ENCODE results near the gene C10orf53. TPM values are rescaled to one million over a fixed set of nuclear protein-coding genes. Genes with fewer than 3 reads are reported as not detected.
"Not testable (repeated sequence)": the region's sequence is repeated elsewhere in the genome, so short reads cannot be mapped to it uniquely, and the experiment has no call there.

The C10orf53 gene
- polyA plus RNA-seq, 12 donors = 0.08 TPM; not detected in 11

DNA sequence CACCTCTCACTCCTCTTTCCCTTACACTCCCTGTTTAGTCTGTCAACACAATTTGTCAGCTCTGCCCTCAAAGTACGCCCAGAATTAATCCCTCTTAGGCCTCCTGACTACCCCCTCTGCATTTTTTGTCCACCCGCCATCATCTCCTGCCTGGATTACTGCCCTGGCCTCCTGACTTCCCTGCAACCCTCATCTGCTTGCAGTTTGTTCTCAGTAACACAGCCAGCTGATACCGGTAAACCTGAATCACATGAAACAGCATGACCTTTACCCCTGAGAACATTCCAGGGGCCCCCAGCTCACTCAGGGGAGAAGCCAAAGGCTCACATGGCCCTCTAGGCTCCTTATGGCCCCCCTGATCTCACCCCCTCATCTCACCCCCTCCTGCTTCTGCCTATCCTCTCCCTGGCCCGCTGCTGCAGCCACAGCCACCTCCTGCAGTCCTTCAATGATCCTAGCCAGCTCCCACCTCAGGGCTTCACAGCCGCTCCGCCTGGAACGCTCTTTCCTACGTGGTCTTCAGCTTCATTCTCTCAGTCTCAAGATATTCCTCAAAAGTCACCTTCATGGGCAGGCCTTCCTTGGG lies 8.9 kb downstream of the C10orf53 start:
- DNase-seq = no peak

DNA sequence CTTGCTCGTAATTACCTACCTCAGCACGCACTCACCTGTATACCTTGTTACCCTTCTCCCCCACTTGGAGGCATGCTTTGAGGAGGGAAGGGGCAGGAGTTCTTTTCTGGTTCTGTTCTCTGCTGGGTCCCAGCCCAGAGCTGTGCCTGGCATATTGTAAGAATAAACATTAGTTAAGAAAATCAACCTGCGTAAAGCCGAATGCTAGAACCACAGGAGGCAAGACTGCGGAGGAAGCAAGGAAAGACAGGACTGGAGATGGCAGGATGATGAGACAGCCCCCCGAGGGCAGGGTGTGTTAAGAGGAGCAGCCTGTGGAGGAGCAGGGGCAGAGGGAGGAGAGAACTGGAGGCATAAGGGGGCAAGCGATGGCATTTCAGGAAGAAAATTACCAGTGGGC lies 9.5 kb downstream of the C10orf53 start:
- DNase-seq = no peak

DNA sequence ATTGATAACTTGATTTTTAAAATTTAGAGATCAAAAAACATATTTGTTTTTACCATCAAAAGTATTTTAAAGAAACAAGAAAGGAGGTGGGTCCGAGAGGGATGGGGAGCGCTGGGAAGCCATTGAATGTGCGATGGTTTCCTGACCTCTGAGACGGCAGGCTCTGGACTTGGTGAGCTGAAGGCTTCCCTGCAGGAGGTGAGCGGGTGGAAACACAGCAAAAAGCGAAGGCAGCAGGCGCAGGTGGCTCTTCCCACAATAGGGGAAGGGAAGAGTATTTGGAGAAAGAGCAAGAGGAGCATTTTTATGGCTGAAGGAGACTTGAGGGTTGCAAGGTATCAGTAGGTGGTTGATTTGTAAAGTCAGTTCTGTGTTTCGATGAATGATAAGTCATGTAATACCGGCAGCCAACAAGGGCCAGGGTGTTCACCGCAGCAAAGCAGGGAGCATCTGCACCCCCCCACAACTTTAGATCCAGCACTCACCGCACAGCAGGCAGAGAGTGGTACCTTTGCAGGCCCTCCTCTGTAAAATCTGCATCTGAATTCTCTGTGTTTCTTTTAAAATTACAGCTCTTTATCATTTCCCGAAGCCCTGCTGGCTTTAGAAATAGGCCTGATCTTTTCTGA lies 10.5 kb downstream of the C10orf53 start:
- no peak for DNase-seq

DNA sequence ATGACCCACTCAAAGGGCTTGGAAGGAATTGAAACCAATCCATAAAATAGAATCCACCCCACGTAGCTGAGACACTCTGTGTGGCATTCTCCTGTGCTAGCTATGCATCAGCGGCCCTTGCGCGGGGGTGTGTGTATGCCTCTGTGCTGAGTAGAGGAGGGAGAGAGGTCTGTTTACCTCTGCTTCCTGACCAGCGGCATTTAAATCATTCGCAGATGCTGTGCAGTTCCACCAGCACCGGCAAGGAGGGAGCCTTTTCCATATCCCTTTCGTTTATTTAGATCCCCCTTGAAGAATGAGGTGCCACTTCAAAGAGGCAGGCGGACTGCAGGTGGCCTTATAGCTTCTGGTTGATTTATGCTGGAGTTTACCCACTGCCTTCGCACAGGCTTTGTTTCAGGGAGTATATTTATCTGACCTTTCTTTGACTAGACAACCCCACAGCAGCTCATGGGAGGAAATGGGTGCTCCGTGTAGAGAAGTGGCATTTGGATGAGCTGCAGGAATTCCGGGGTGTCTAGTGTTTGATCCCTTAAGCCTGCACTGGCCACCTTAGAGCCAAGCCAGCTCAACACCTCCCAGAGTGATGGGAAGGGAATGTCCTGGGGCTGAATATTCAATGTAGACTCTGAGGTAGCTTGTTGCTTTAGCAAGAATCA lies 11.4 kb downstream of the C10orf53 start:
- DNase-seq = no peak

DNA sequence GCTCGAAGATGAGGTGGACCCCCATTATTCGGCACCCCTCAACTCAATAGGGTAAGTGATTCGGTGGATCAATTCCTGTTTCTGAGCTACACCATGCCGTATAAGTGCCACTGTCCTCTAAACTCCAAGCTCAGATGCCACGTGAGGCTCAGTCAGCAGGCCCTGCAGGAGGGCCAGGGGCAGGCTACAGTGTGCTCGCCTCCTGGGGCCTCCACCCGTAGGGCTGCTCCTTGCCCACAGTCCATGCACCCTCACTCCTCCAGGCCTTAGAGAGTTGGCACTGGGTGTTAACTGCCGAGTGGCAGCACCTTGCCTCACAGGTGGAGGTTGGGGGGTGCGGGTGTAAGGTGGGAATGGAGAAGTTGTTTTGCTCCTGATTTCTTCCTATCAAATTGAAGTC lies 12.1 kb downstream of the C10orf53 start:
- no peak for DNase-seq

DNA sequence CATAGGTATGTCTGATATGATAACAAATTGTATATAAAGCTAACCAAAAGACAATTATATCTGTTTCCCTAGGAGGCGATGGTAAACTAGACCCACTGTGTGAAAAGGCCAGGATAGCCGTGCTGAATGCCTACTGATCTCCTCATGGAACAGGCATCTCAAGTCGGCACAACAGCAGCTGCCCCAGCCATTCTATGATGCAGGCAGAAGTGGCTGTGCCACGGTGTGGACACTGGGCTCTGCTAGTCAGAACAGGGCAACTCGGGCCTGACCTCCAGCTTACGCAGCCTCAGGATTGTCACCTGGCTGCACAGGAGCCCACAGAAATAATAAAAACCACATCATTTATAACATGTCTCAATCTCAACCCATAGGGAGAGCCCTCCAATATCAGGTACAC lies 15.0 kb downstream of the C10orf53 start:
- no peak for DNase-seq

DNA sequence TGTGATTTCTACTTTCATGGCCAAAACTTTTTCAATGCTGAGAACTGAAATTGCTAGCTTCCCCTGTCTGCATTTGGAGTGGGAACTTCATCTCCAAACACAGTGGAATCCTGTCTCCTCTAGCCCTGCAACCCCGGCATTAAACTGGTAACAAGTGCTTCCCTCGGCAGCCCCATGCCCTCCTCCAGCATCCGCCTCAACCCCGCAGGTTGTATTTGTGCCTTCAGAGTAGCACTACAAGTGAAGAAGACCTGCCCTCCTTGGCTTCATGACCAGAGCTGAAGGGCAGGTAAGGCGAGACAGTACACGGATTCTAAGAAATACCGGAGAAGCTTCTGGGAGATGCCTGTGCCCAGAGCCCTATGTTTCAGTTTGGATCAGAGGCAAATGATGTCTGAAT lies 16.9 kb downstream of the C10orf53 start:
- no peak for DNase-seq

DNA sequence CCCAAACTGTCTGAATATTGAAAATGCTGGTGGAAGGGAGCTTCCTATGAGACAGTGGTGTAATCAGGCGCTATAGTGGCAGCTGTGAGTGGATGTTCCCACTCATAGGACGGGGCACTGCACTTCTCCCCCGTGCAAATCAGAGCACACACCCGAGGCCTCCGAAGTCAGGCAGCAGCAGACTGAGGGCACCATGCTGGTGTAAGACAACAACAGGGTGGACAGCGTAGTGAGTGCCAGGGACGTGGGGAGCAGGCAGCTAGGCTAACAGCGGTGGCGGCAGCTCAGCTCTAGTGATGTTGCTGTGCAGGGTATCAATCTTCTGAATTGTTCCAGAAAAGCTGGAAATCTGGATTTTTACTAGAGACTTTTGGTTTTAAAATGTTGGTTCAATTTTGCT lies 19.2 kb downstream of the C10orf53 start:
- no peak for DNase-seq

DNA sequence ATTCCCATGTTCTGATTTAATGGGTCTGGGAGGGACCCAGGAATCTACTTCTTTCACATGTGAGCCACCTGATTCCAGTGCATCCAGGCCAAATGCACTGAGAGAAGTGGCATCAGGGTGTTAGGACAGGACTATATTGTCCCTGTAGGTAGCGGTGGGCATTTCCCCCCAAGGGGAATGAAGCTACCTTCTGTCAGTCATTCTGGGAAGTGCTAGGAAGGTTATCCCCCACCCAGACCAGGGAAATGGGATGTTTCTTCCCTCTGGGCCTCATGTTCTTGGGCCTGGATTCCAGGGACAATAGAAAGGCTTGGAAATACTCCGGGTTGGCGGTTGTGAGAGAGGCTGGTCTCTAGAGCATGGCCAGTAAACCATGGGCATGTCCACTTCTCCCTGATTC lies 20.8 kb downstream of the C10orf53 start:
- no peak for DNase-seq

DNA sequence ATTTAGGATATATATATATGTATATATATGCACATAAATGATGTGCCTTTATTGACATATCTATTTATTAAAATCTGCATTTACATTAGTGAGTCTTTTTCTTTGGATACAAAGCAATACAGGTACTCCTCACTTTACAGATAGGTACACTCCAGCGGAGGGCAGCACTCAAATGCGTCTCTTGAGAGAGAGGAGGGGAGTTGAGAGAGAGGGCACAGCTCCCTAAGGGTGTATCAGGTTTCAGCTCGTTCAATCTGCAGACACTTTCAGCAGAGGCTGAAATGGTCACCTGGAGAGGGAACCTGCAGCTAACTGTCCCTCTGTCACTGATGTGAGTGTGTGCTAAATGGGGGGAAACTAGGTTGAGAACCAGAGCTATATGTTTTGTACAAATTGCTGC lies 21.5 kb downstream of the C10orf53 start:
- DNase-seq = no peak

DNA sequence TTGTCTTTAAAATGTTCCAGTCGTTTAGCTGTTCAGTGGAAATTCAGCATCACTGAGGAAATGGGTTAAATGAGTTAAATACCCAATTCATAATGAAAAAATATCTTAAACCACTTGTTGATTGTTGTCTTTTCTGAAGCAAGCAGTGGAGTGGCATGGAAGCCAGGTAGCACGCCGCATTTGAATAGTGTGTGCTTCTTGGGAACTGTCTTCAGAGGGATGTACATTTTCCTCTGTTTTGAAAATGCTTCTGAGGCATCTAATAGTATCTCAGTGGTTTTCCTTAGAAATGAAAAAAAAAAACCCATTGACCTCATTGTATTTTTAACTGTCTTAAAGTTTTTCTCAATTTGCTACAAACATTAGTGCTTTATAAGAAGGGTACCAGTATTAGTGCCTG lies 28.1 kb downstream of the C10orf53 start:
- DNase-seq = no peak

DNA sequence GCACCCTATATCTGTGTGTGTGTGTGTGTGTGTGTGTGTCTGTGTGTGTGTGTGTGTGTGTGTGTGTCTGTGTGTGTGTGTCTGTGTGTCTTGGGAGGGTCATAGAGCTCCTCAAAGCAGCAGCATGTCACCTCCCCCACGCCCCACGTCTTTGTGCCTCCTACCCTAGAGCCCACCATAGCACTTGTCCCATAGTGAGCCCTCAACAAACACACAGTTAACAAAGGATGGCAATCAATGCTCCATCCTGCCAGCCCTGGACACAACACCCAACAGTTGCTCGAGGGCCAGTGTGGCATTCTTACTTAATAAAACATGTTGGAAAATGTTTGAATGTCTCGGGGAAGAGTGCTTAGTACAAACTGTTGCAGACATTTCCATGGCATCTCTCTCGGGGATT lies 30.5 kb downstream of the C10orf53 start:
- DNase-seq = no peak

DNA sequence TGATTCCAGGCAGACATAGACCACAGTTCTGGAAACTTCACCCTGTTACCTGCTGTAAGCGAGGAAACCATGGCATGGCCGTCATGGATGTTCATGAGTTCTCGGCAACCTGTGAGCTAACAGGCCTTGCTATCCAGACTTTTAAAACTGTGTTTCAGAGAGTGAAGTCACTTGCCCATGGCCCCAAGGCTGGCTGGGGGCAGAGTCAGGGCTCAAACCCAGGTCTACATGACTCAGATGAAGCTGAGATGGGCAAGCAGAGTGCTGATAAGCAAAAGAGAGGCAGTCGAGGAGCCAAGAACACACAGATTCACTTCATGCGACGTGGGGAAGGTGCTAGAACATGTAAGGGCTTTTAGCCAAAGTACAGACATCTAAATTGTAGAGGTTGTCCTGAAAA lies 31.5 kb downstream of the C10orf53 start:
- no peak for DNase-seq

DNA sequence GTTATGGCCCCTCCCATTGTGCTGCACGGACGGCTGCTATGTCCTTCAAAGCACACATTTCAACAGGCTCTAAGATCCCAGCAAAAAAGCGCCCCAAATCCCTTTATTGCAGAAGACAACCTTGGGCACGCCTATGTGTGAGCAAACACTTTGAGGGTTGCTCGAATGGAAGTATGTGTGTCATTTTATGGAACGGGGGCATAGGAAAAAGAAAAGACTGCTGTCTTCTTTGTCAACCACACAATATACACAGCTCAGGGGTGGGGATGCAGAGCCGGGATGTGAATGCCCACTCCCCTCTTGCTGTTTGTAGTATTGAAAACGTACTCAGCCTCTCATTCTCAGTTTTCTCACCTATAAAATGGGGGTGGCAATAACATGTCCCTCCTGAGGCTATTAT lies 32.0 kb downstream of the C10orf53 start:
- no peak for DNase-seq

DNA sequence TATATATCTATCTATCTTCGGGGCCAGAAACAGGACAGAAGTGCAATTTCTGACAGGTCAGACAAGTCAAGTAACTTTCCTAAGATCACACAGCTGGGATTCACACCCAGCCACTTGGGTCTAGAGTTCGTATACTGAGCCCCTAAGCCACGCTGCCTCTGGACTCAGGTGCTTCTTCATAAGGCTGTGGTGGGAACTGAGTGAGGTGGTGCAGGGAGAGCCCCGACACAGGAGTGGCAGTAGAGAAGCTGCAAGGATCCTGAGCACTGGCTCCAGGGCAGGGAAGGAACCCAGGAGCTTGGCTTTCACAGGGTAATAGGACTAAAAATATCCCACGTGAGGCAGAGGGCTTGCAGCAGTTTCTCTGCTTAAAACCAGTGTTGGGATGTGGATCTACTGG lies 33.8 kb downstream of the C10orf53 start:
- DNase-seq = no peak

DNA sequence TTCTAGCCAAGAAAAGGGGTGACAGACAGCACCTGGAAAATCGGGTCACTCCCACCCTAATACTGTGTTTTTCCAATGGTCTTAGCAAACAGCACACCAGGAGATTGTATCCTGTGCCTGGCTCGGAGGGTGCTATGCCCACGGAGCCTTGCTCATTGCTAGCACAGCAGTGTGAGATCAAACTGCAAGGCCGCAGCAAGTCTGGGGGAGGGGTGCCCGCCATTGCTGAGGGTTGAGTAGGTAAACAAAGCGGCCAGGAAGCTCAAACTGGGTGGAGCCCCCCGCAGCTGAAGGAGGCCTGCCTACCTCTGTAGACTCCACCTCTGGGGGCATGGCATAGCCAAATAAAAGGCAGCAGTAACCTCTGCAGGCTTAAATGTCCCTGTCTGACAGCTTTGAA lies 35.7 kb downstream of the C10orf53 start:
- not testable (repeated sequence) for DNase-seq

DNA sequence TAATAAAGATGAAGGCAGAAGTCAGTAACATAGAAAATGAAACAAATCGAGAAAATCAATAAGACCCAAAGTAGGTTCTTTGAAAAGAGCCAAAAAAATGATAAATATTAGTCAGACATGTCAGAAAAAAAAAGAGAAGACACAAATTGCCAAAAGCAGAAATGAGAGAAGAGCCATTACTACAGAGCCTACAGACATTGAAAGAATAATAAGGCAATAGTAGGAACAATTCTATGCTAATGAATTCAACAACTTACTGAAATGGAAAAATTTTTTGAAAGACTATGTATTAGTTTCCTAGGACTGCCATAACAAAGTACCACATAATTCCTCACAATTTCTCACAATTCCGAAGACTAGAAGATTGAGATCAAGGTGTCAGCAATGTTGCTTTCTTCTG lies 47.1 kb downstream of the C10orf53 start:
- no peak for DNase-seq

DNA sequence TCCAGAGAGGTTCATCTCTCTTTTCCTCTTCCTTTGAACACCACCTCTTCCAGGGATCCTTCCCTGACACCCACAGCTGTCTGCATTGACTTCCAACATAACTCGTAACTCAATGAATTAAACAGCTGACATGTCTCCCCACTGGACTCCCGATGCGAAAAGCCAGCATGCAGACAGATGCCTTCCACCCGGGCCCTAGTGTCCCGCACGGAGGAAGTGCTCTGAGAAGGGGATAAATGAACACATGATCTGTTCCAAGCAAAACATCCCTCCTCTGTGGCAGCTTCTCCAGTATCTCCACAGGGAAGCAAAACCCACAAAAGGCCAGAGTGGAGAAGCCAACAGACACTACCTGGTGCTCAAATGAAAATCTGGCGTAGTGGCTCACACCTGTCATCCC lies 54.4 kb downstream of the C10orf53 start:
- no peak for DNase-seq

DNA sequence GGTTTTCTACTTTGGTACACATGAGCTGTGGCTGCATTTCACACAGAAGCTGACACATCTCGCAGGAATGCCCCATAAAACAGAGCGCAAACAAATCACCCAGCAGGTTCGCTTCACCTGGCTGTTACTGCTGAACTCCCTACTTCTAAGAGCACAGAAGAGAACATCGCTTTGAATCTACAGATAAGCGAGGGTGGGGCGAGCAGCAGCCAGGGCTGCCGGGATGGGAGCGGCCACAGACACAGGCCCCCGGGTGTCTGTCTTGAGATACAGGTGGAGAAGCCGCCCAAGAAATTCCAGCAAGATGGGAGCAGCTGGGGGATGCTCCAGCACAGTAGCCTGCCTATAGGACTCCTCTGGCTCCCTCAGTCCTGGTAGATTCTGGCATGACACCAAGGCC lies 55.2 kb downstream of the C10orf53 start:
- no peak for DNase-seq

DNA sequence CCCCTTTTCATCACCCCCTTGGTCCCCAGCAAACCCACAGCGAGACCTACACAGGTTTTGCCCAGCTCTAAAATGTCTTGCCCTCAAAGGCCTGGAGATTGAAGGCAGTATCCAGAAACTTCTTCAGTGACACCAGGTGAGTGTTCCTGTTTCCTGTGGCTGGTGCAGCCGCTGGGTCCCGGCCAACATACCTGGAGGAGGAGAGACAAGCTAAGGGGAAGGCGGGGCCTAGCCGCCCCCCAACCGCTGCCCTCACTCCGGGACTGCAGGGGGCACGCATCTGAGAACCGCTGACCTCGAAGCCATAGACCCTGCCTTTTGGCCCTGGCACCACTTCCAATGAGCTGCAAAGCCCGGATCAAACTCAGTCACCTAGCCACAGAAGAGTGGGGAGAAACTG lies 55.7 kb downstream of the C10orf53 start:
- DNase-seq = no peak

DNA sequence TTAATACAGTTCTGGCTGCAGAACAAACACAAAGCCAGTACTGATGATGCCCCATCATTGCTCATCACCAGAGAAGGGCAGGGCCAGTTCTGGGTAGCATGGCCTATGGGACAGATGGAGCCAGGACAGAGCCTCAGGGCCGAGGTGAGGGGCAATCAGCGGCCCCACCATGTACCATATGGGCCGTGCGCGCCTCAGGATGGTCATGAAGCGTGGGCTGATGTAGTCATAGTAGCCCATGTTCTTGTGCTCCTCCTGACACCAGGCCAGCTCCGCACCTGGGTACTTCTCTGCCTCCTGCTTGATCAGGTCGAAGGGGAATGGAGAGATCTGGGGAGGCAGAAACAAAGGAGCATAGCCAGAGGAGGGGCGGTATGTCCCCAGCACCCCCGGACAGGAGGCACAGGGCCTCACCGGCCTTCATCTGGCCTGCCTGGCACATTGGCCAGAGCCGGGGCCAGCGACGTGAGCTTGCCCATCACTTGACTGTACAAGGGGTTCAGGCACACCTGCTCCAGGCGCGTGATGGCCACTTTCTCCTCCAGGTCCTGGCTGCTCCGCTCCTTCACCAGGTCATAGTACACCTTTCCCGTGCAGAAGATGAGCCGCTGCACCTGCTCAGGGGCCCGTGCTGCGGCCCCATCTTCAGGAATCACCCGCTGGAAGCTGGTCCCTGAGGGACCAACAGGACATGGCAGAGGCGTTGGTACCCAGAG lies 56.6 kb downstream of the C10orf53 start:
- no peak for DNase-seq

DNA sequence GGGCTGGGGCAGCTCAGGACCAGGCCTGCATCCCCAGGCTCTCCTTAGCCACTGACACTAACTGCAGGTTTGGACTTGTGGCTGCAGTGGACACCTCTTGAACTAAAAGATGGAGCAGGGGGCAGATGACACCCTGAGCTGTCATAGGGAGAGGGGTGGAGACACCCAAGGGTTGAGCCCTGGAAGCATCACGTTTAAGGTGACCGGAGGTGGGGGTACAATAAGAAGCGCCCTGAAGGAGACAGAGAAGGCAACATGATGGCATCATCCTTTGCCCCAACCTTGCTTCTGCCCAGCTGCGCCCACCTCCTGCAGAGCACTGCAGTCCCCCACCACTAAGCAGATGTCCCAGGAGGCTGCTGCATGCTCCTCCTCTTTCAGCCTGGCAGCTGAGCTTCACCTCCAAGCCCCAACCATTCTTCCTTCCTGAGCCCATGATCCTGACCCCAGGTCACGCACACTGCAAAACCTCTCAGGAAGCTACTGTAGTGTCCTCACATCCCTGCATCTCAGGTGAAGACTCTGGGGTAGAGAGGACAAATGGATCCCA lies 57.2 kb downstream of the C10orf53 start:
- DNase-seq = no peak
